Coronary artery (tissue), 2 donors: ENCODE measurements around the gene KDM3A.

Experiments
- DNase-seq: peaks from one replicate; pipeline ENCODE4 v3.0.0-alpha.2; 2017; ENCODE audit warnings: low spot score
- H3K27ac ChIP-seq, 2 donors: fragments of 200-600 bp; sonication (generic); one replicate each; pipeline ENCODE4 v1.5.1; 2016 to 2019
- H3K4me3 ChIP-seq: fragments of 200-600 bp; sonication (generic); 2 replicates; pipeline ENCODE4 v1.5.1; 2016; ENCODE audit warnings: mild to moderate bottlenecking, moderate library complexity
- CTCF ChIP-seq: fragments of 200-600 bp; sonication (generic); IDR thresholded peaks from one replicate; pipeline ENCODE4 v1.5.1; 2019; ENCODE audit warnings: antibody characterized with exemption

The KDM3A gene

GRCh38 chr2:86525421-86526340, 84.5 kb downstream of the KDM3A start:
- H3K4me3 ChIP-seq, result no peak overlapping the region
- no peak for TF ChIP-seq CTCF
- DNase-seq, result no peak

GRCh38 chr2:86533589-86533988, 92.4 kb downstream of the KDM3A start:
- no peak for TF ChIP-seq CTCF
- Histone ChIP-seq H3K4me3 (no peak overlapping the region), H3K27ac (no peak overlapping the region)
- DNase-seq, result no peak

More at GRCh38 chr2:86525421-86526340, 84.5 kb downstream of the KDM3A start:
- no peak overlapping the region for H3K27ac ChIP-seq

- TF ChIP-seq CTCF, result no peak
- H3K4me3 ChIP-seq, result no peak overlapping the region
- no peak overlapping the region for H3K27ac ChIP-seq
- DNase-seq, result no peak
Observed at GRCh38 chr2:86541334-86541733, 100.2 kb downstream of the KDM3A start.
